Measurements from ENCODE around the gene IDH2. TPM values are rescaled to one million over a fixed set of nuclear protein-coding genes. Genes with fewer than 3 reads are reported as not detected.

Gene IDH2
- total RNA-seq, 1 experiment from 2014 or later, result 48.1 TPM

DNA sequence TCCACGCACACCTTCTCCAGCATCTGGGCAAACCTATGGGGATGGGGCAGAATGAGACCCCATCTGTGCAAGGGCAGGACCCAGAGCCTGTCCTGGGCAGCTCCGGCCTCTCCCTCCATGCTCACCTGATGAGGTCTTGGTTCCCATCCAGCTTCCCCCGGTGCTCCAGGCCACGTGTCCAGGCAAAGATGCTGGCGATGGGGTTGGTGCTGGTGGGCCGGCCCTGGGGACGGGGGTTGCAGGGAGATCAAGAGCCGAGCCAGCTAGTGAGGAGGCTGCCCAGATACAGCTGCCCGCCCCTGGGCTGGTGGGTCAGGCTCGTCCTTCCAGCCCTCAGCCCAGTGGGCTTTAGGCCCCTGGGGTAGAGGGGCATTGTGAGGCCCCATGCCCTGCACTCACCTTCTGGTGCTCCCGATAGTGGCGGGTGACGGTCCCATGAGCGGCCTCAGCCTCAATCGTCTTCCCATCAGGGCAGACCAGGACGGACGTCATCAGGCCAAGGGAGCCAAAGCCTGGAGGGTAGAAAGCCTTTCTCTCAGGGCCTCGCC is 17.3 kb downstream of the IDH2 start (continued):
- TF ChIP-seq, protein P1, sequence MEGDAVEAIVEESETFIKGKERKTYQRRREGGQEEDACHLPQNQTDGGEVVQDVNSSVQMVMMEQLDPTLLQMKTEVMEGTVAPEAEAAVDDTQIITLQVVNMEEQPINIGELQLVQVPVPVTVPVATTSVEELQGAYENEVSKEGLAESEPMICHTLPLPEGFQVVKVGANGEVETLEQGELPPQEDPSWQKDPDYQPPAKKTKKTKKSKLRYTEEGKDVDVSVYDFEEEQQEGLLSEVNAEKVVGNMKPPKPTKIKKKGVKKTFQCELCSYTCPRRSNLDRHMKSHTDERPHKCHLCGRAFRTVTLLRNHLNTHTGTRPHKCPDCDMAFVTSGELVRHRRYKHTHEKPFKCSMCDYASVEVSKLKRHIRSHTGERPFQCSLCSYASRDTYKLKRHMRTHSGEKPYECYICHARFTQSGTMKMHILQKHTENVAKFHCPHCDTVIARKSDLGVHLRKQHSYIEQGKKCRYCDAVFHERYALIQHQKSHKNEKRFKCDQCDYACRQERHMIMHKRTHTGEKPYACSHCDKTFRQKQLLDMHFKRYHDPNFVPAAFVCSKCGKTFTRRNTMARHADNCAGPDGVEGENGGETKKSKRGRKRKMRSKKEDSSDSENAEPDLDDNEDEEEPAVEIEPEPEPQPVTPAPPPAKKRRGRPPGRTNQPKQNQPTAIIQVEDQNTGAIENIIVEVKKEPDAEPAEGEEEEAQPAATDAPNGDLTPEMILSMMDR (IDR thresholded peaks at IDR 0.05 in 2 of 3, conservative IDR thresholded peaks at IDR 0.05 in 1 of 3; ENCODE audit: borderline replicate concordance in 1 of 3, insufficient read depth in 1 of 3, low read depth in 2 of 3, low read length in 2 of 3), result no peak

DNA sequence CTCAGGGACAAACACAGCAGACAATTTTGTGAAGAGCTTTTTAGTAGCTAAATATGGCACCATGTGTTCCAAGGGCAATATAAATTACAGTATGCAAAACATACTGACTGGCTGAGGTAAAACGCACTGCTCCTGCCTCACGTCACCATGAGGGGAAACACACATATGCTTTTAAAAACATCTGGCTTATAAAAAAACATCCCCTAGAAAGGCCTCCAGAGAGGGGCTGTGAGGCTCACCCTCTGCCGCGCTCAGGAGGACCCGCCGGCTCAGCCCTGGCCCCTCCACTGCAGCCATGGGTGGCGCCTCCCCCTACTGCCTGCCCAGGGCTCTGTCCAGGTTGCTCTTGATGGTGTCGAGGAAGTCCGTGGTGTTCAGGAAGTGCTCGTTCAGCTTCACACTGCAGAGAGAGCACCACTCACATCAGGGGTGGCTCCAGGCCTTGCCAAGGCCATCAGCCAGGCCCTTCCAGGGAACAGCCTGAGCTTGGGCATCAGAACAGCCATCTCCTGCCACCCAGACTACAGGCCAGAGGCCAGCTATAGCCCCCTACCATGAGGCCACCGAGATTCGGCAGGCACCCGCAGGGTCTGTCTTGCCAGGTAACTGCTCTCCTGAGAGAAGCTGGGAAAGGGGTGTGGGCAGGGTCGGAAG is 18.2 kb downstream of the IDH2 start:
- H3K4me2 ChIP-seq (ENCODE audit: low read length), result no peak overlapping the region
- H3K27ac ChIP-seq (ENCODE audit: low read depth, low read length), result no peak overlapping the region
- H3K9me2 ChIP-seq (ENCODE audit: insufficient read depth), result no peaks in the 10 kb centered on the region
- ATAC-seq, result no peak
- BruUV-seq (replicated peaks), result no TSS peak
- ChIA-PET POLR2A (no interaction called here), RAD21 (ENCODE audit: low non-redundant PET in 1 of 2, low total read pairs in 2 of 2, uncharacterized antibody in 2 of 2, unreplicated experiment in 2 of 2) (no interaction called here), CTCF (interaction anchor here (1.2 to 4.3 kb wide), 2 partner anchors 9 to 186 kb away, joined by 3 to 35 read pairs; no protein-coding TSS in a partner anchor)
- H3K9ac ChIP-seq (ENCODE audit: low read length), result no peak overlapping the region
- H3K79me2 ChIP-seq (ENCODE audit: insufficient read depth, low read length), result no peaks in the 10 kb centered on the region
- intact Hi-C loops (cut with micrococcal nuclease), result no loop called here
- H3K36me3 ChIP-seq (ENCODE audit: control insufficient read depth in 1 of 2, insufficient read depth in 2 of 2, low read length in 2 of 2), result peaks cover 0 to 6% of the 10 kb centered on the region in 2 experiments; a peak in 1 of 4 replicates
- no peaks in the 10 kb centered on the region for H4K20me1 ChIP-seq (ENCODE audit: insufficient read depth)
- H3K4me1 ChIP-seq (ENCODE audit: control insufficient read depth in 1 of 2, insufficient read depth in 2 of 2, low read length in 2 of 2), result peaks cover 0 to 13% of the 10 kb centered on the region in 2 experiments; a peak in 2 of 4 replicates
- no peak overlapping the region for H2AFZ ChIP-seq (ENCODE audit: low read depth, low read length, poor library complexity, severe bottlenecking)
- H3K9me3 ChIP-seq (ENCODE audit: control insufficient read depth in 1 of 2, insufficient read depth in 1 of 2, low read depth in 1 of 2, low read length in 2 of 2), result no peaks in the 10 kb centered on the region
- DNase-seq (ENCODE audit: low read depth, low spot score), result no peak
- TF ChIP-seq SIN3A (IDR thresholded peaks at IDR 0.05; ENCODE audit: low read depth) (no peak), SP1 (IDR thresholded peaks at IDR 0.05; ENCODE audit: low read depth) (no peak), TCF7L2 (IDR thresholded peaks at IDR 0.05; ENCODE audit: borderline replicate concordance, extremely low read depth, insufficient read depth, insufficient read length) (no peak), JUND (IDR thresholded peaks at IDR 0.05) (no peak), FOSL1 (IDR thresholded peaks at IDR 0.05; ENCODE audit: low read depth) (no peak)
- TF ChIP-seq, protein P1 (IDR thresholded peaks at IDR 0.05 in 2 of 3, conservative IDR thresholded peaks at IDR 0.05 in 1 of 3; ENCODE audit: borderline replicate concordance in 1 of 3, insufficient read depth in 1 of 3, low read depth in 2 of 3, low read length in 2 of 3), result no peak
- TF ChIP-seq, protein P2, sequence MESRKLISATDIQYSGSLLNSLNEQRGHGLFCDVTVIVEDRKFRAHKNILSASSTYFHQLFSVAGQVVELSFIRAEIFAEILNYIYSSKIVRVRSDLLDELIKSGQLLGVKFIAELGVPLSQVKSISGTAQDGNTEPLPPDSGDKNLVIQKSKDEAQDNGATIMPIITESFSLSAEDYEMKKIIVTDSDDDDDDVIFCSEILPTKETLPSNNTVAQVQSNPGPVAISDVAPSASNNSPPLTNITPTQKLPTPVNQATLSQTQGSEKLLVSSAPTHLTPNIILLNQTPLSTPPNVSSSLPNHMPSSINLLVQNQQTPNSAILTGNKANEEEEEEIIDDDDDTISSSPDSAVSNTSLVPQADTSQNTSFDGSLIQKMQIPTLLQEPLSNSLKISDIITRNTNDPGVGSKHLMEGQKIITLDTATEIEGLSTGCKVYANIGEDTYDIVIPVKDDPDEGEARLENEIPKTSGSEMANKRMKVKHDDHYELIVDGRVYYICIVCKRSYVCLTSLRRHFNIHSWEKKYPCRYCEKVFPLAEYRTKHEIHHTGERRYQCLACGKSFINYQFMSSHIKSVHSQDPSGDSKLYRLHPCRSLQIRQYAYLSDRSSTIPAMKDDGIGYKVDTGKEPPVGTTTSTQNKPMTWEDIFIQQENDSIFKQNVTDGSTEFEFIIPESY (IDR thresholded peaks at IDR 0.05; ENCODE audit: extremely low read depth, insufficient replicate concordance, low read length), result no peak
- H3K27me3 ChIP-seq (ENCODE audit: insufficient read depth, low read length), result no peaks in the 10 kb centered on the region
- no peak overlapping the region for H3K4me3 ChIP-seq (replicated peaks in 1 of 2; ENCODE audit: low read depth in 1 of 2, low read length in 2 of 2)
